ENCODE data around the gene IL6ST.
"Not testable (repeated sequence)": the region's sequence is repeated elsewhere in the genome, so short reads cannot be mapped to it uniquely, and the experiment has no call there.

IL6ST gene

GRCh38 chr5:55988428-55988827 lies 6.3 kb downstream of the IL6ST start:
- not testable (repeated sequence) for H3K4me3 ChIP-seq (ENCODE audit: low read length); H3K4me1 ChIP-seq (ENCODE audit: control insufficient read depth, low read depth, low read length); H3K9ac ChIP-seq (ENCODE audit: low read length)

GRCh38 chr5:55986931-55987330 lies 7.8 kb downstream of the IL6ST start:
- Histone ChIP-seq H3K27me3 (ENCODE audit: control insufficient read depth, insufficient read depth, low read length) (no peaks in the 10 kb centered on the region), H3K4me1 (ENCODE audit: control insufficient read depth, low read depth, low read length) (no peaks in the 10 kb centered on the region), H3K9ac (ENCODE audit: low read length) (no peak overlapping the region), H3K4me3 (ENCODE audit: low read length) (no peak overlapping the region), H3K36me3 (ENCODE audit: control insufficient read depth, low read depth, low read length) (no peaks in the 10 kb centered on the region), H3K27ac (ENCODE audit: low read length) (no peak overlapping the region), H3K9me3 (ENCODE audit: control insufficient read depth, low read depth, low read length) (no peaks in the 10 kb centered on the region)

More at GRCh38 chr5:55988428-55988827, 6.3 kb downstream of the IL6ST start:
- H3K9me3 ChIP-seq (ENCODE audit: control insufficient read depth, low read depth, low read length); H3K27ac ChIP-seq (ENCODE audit: low read length); H3K27me3 ChIP-seq (ENCODE audit: control insufficient read depth, insufficient read depth, low read length); H3K36me3 ChIP-seq (ENCODE audit: control insufficient read depth, low read depth, low read length): not testable (repeated sequence)

- Histone ChIP-seq H3K27me3 (ENCODE audit: control insufficient read depth, insufficient read depth, low read length) (no peaks in the 10 kb centered on the region), H3K4me1 (ENCODE audit: control insufficient read depth, low read depth, low read length) (no peaks in the 10 kb centered on the region), H3K36me3 (ENCODE audit: control insufficient read depth, low read depth, low read length) (no peaks in the 10 kb centered on the region), H3K27ac (ENCODE audit: low read length) (no peak overlapping the region), H3K4me3 (ENCODE audit: low read length) (no peak overlapping the region), H3K9me3 (ENCODE audit: control insufficient read depth, low read depth, low read length) (no peaks in the 10 kb centered on the region), H3K9ac (ENCODE audit: low read length) (no peak overlapping the region)
Measured at GRCh38 chr5:55985181-55985580, 9.6 kb downstream of the IL6ST start.

GRCh38 chr5:55983986-55984385 lies 10.8 kb downstream of the IL6ST start:
- H3K9ac ChIP-seq (ENCODE audit: low read length), result no peak overlapping the region
- no peak overlapping the region for H3K4me3 ChIP-seq (ENCODE audit: low read length)
- H3K4me1 ChIP-seq (ENCODE audit: control insufficient read depth, low read depth, low read length), result no peaks in the 10 kb centered on the region
- H3K36me3 ChIP-seq (ENCODE audit: control insufficient read depth, low read depth, low read length), result no peaks in the 10 kb centered on the region
- H3K27me3 ChIP-seq (ENCODE audit: control insufficient read depth, insufficient read depth, low read length), result no peaks in the 10 kb centered on the region
- H3K9me3 ChIP-seq (ENCODE audit: control insufficient read depth, low read depth, low read length), result no peaks in the 10 kb centered on the region
- no peak overlapping the region for H3K27ac ChIP-seq (ENCODE audit: low read length)

DNA sequence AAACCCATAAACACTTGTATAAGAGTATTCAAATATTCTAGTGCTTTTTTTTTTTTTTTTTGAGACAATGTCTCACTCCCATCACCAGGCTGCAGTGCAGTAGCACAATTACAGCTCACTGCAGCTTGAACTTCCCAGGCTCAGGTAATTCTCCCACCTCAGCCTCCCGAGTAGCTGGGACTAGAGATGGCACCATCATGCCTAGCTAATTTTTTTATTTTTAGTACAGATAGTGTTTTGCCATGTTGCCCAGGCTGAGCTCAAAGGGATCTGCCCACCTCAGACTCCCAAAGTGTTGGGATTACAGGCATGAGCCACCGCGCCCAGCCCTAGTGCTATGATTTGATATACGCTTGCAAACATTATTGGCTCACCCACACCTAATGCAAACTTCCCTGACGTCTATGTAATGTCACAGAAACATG lies 11.8 kb downstream of the IL6ST start:
- Histone ChIP-seq H3K9me3 (ENCODE audit: control insufficient read depth, low read depth, low read length) (no peaks in the 10 kb centered on the region), H3K36me3 (ENCODE audit: control insufficient read depth, low read depth, low read length) (no peaks in the 10 kb centered on the region), H3K9ac (ENCODE audit: low read length) (no peak overlapping the region), H3K27ac (ENCODE audit: low read length) (no peak overlapping the region), H3K27me3 (ENCODE audit: control insufficient read depth, insufficient read depth, low read length) (no peaks in the 10 kb centered on the region), H3K4me1 (ENCODE audit: control insufficient read depth, low read depth, low read length) (no peaks in the 10 kb centered on the region), H3K4me3 (ENCODE audit: low read length) (no peak overlapping the region)

DNA sequence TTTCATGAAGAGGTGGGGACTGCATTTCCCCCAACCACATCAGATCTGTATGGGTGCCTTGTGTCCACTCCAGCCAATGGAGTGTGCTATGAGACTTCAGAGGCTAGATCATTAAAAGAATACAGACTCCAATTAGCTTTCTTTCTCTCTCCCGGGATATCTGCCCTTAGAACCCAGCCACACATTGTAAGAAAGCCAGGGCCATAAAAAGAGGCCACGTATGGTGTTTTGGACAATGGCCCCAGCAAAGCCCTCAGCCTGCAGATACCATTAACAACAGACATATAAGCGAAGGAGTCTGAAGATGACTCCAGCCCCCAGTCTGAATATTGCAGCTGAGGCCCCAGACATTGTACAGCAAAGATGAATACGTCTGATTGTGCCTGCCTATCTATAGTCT lies 21.5 kb downstream of the IL6ST start:
- Histone ChIP-seq H3K9ac (ENCODE audit: low read length) (no peak overlapping the region), H3K27me3 (ENCODE audit: control insufficient read depth, insufficient read depth, low read length) (no peaks in the 10 kb centered on the region), H3K9me3 (ENCODE audit: control insufficient read depth, low read depth, low read length) (no peaks in the 10 kb centered on the region), H3K36me3 (ENCODE audit: control insufficient read depth, low read depth, low read length) (peaks cover 3% of the 10 kb centered on the region), H3K27ac (ENCODE audit: low read length) (no peak overlapping the region), H3K4me3 (ENCODE audit: low read length) (no peak overlapping the region), H3K4me1 (ENCODE audit: control insufficient read depth, low read depth, low read length) (no peaks in the 10 kb centered on the region)

DNA sequence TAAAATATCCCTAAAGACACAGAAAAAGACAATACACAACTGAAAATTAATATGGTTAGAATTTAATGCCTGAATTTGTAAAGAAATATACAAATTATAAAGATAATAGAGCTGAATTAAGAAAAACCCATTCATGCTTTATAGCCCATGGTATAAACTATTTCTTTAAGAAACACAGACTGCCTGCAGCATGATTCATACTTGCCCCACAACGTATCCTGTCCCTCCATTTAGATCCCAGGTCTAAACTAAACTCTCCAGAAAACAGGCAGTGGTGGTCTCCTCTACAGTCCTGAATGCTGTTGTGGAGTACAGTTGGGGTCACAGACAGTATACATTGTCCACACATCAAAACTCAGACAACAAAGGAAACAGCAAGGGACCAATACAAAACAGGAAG lies 24.8 kb downstream of the IL6ST start:
- Histone ChIP-seq H3K9me3 (ENCODE audit: control insufficient read depth, low read depth, low read length) (no peaks in the 10 kb centered on the region), H3K9ac (ENCODE audit: low read length) (no peak overlapping the region), H3K4me3 (ENCODE audit: low read length) (no peak overlapping the region), H3K4me1 (ENCODE audit: control insufficient read depth, low read depth, low read length) (no peaks in the 10 kb centered on the region), H3K27me3 (ENCODE audit: control insufficient read depth, insufficient read depth, low read length) (no peaks in the 10 kb centered on the region), H3K36me3 (ENCODE audit: control insufficient read depth, low read depth, low read length) (peaks cover 3% of the 10 kb centered on the region), H3K27ac (ENCODE audit: low read length) (no peak overlapping the region)

GRCh38 chr5:55966284-55966683 lies 28.5 kb downstream of the IL6ST start:
- no peaks in the 10 kb centered on the region for H3K4me1 ChIP-seq (ENCODE audit: control insufficient read depth, low read depth, low read length)
- H3K27ac ChIP-seq (ENCODE audit: low read length), result no peak overlapping the region
- no peak overlapping the region for H3K4me3 ChIP-seq (ENCODE audit: low read length)
- H3K9ac ChIP-seq (ENCODE audit: low read length), result no peak overlapping the region
- H3K9me3 ChIP-seq (ENCODE audit: control insufficient read depth, low read depth, low read length), result no peaks in the 10 kb centered on the region
- H3K27me3 ChIP-seq (ENCODE audit: control insufficient read depth, insufficient read depth, low read length), result no peaks in the 10 kb centered on the region
- peaks cover 6% of the 10 kb centered on the region for H3K36me3 ChIP-seq (ENCODE audit: control insufficient read depth, low read depth, low read length)

GRCh38 chr5:55965525-55965924 lies 29.2 kb downstream of the IL6ST start:
- H3K36me3 ChIP-seq (ENCODE audit: control insufficient read depth, low read depth, low read length), result peaks cover 6% of the 10 kb centered on the region
- H3K9ac ChIP-seq (ENCODE audit: low read length), result no peak overlapping the region
- H3K4me1 ChIP-seq (ENCODE audit: control insufficient read depth, low read depth, low read length), result no peaks in the 10 kb centered on the region
- no peaks in the 10 kb centered on the region for H3K9me3 ChIP-seq (ENCODE audit: control insufficient read depth, low read depth, low read length)
- no peak overlapping the region for H3K27ac ChIP-seq (ENCODE audit: low read length)
- H3K4me3 ChIP-seq (ENCODE audit: low read length), result no peak overlapping the region
- H3K27me3 ChIP-seq (ENCODE audit: control insufficient read depth, insufficient read depth, low read length), result no peaks in the 10 kb centered on the region

- Histone ChIP-seq H3K4me1 (ENCODE audit: control insufficient read depth, low read depth, low read length) (no peaks in the 10 kb centered on the region), H3K9me3 (ENCODE audit: control insufficient read depth, low read depth, low read length) (no peaks in the 10 kb centered on the region), H3K9ac (ENCODE audit: low read length) (no peak overlapping the region), H3K4me3 (ENCODE audit: low read length) (no peak overlapping the region), H3K27me3 (ENCODE audit: control insufficient read depth, insufficient read depth, low read length) (no peaks in the 10 kb centered on the region), H3K36me3 (ENCODE audit: control insufficient read depth, low read depth, low read length) (peaks cover 6% of the 10 kb centered on the region), H3K27ac (ENCODE audit: low read length) (no peak overlapping the region)
Measured at GRCh38 chr5:55960779-55961178, 34.0 kb downstream of the IL6ST start.

GRCh38 chr5:55959208-55959607 lies 35.6 kb downstream of the IL6ST start:
- Histone ChIP-seq H3K4me3 (ENCODE audit: low read length) (no peak overlapping the region), H3K27ac (ENCODE audit: low read length) (no peak overlapping the region), H3K36me3 (ENCODE audit: control insufficient read depth, low read depth, low read length) (peaks cover 19% of the 10 kb centered on the region), H3K9me3 (ENCODE audit: control insufficient read depth, low read depth, low read length) (no peaks in the 10 kb centered on the region), H3K27me3 (ENCODE audit: control insufficient read depth, insufficient read depth, low read length) (no peaks in the 10 kb centered on the region), H3K4me1 (ENCODE audit: control insufficient read depth, low read depth, low read length) (no peaks in the 10 kb centered on the region), H3K9ac (ENCODE audit: low read length) (no peak overlapping the region)

- H3K9me3 ChIP-seq (ENCODE audit: control insufficient read depth, low read depth, low read length), result not testable (repeated sequence)
- H3K36me3 ChIP-seq (ENCODE audit: control insufficient read depth, low read depth, low read length), result peaks cover 18% of the 10 kb centered on the region
Measured at GRCh38 chr5:55941154-55941553, 53.6 kb downstream of the IL6ST start.

More at GRCh38 chr5:55941154-55941553, 53.6 kb downstream of the IL6ST start:
- not testable (repeated sequence) for H3K27me3 ChIP-seq (ENCODE audit: control insufficient read depth, insufficient read depth, low read length); H3K27ac ChIP-seq (ENCODE audit: low read length); H3K4me1 ChIP-seq (ENCODE audit: control insufficient read depth, low read depth, low read length); H3K9ac ChIP-seq (ENCODE audit: low read length); H3K4me3 ChIP-seq (ENCODE audit: low read length)
